ENCODE results near the gene OR2Y1.

DNA sequence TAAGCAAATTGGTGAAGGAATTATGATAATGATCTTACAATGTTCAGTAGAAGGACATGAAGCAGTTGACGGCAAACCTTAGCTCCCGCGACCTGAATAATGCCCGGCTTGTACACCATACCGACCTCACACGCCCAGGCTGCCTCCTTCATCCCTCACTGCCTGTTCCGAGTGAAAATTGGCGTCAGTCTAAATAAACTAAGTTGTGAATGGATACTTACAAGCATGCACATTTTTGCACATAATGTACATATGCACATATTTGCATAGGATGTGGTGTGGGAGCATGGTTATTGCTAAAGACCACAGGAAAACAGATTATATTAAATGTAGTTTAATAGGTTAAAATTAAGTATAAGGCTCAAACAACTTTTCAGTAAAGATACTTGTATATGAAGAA, 14.9 kb downstream of the OR2Y1 start:
- TF ChIP-seq, protein P1, sequence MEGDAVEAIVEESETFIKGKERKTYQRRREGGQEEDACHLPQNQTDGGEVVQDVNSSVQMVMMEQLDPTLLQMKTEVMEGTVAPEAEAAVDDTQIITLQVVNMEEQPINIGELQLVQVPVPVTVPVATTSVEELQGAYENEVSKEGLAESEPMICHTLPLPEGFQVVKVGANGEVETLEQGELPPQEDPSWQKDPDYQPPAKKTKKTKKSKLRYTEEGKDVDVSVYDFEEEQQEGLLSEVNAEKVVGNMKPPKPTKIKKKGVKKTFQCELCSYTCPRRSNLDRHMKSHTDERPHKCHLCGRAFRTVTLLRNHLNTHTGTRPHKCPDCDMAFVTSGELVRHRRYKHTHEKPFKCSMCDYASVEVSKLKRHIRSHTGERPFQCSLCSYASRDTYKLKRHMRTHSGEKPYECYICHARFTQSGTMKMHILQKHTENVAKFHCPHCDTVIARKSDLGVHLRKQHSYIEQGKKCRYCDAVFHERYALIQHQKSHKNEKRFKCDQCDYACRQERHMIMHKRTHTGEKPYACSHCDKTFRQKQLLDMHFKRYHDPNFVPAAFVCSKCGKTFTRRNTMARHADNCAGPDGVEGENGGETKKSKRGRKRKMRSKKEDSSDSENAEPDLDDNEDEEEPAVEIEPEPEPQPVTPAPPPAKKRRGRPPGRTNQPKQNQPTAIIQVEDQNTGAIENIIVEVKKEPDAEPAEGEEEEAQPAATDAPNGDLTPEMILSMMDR (IDR thresholded peaks at IDR 0.05 in 8 of 11, conservative IDR thresholded peaks at IDR 0.05 in 3 of 11), result no peak
- no peak for TF ChIP-seq POLR2AphosphoS5 (IDR thresholded peaks at IDR 0.05)

Measured in spleen (tissue), 7 donors.